Lower leg skin (tissue), 3 donors: Measurements from ENCODE around the gene WNT8B.

Source experiments
- CTCF ChIP-seq, 3 donors: fragments of 450-650 bp; IDR thresholded peaks; one replicate each; pipeline ENCODE4 v1.5.1; 2016; ENCODE audit warnings: antibody characterized with exemption in 3 of 3, mild to moderate bottlenecking in 3 of 3, moderate library complexity in 2 of 3
- POLR2A ChIP-seq, 2 donors: fragments of 450-650 bp; IDR thresholded peaks; one replicate each; pipeline ENCODE4 v1.6.1; 2016 to 2017; ENCODE audit warnings: antibody characterized with exemption in 2 of 2, mild to moderate bottlenecking in 1 of 2, moderate library complexity in 1 of 2

GRCh38 chr10:100510533-100511308, 47.9 kb downstream of the WNT8B start:
- TF ChIP-seq CTCF (IDR thresholded peaks at IDR 0.05) (no peak), POLR2A (IDR thresholded peaks at IDR 0.05) (no peak)
